HEK293 (cell line): ENCODE measurements around the gene SLC29A1.

Experiments used
- GLI4 ChIP-seq: fragments of 450-650 bp; formaldehyde crosslinking; IDR thresholded peaks from 2 replicates; pipeline ENCODE4 v1.5.1; 2016; ENCODE audit warnings: missing biosample characterization, missing genetic modification characterization
- GLIS2 ChIP-seq: fragments of 450-650 bp; formaldehyde crosslinking; IDR thresholded peaks from 2 replicates; pipeline ENCODE4 v1.5.1; 2016; ENCODE audit warnings: missing biosample characterization, missing genetic modification characterization
- KLF1 ChIP-seq: fragments of 450-650 bp; formaldehyde crosslinking; IDR thresholded peaks from 2 replicates; pipeline ENCODE4 v1.5.1; 2016; ENCODE audit warnings: missing biosample characterization, missing genetic modification characterization
- KLF7 ChIP-seq: fragments of 450-650 bp; formaldehyde crosslinking; IDR thresholded peaks from 2 replicates; pipeline ENCODE4 v1.5.1; 2016; ENCODE audit warnings: missing biosample characterization, missing genetic modification characterization, borderline replicate concordance
- PATZ1 ChIP-seq: fragments of 450-650 bp; formaldehyde crosslinking; IDR thresholded peaks from 2 replicates; pipeline ENCODE4 v1.5.1; 2016; ENCODE audit warnings: missing biosample characterization, missing genetic modification characterization
- WT1 ChIP-seq: fragments of 450-650 bp; formaldehyde crosslinking; IDR thresholded peaks from 2 replicates; pipeline ENCODE4 v1.5.1; 2016; ENCODE audit warnings: missing biosample characterization, missing genetic modification characterization
- YY2 ChIP-seq: fragments of 450-650 bp; formaldehyde crosslinking; IDR thresholded peaks from 2 replicates; pipeline ENCODE4 v1.5.1; 2016; ENCODE audit warnings: missing biosample characterization, missing genetic modification characterization
- ZBTB17 ChIP-seq: fragments of 450-650 bp; formaldehyde crosslinking; IDR thresholded peaks from 2 replicates; pipeline ENCODE4 v1.5.1; 2016; ENCODE audit warnings: missing biosample characterization, missing genetic modification characterization
- ZBTB21 ChIP-seq: fragments of 450-650 bp; formaldehyde crosslinking; IDR thresholded peaks from 2 replicates; pipeline ENCODE4 v1.5.1; 2017; ENCODE audit warnings: missing biosample characterization, missing genetic modification characterization
- ZFHX2 ChIP-seq: fragments of 450-650 bp; formaldehyde crosslinking; conservative IDR thresholded peaks from 2 replicates; pipeline ENCODE4 v1.5.1; 2016; ENCODE audit warnings: missing biosample characterization, missing genetic modification characterization
- ZIC2 ChIP-seq: fragments of 450-650 bp; formaldehyde crosslinking; IDR thresholded peaks from 2 replicates; pipeline ENCODE4 v1.5.1; 2016; ENCODE audit warnings: missing biosample characterization, missing genetic modification characterization
- ZNF114 ChIP-seq: fragments of 450-650 bp; formaldehyde crosslinking; IDR thresholded peaks from 2 replicates; pipeline ENCODE4 v1.5.0; 2017; ENCODE audit warnings: missing biosample characterization, missing genetic modification characterization
- ZNF248 ChIP-seq: fragments of 450-650 bp; formaldehyde crosslinking; IDR thresholded peaks from 2 replicates; pipeline ENCODE4 v1.5.1; 2017; ENCODE audit warnings: missing biosample characterization, missing genetic modification characterization
- ZNF324 ChIP-seq: fragments of 450-650 bp; formaldehyde crosslinking; IDR thresholded peaks from 2 replicates; pipeline ENCODE4 v1.5.1; 2016; ENCODE audit warnings: missing biosample characterization, missing genetic modification characterization
- ZNF341 ChIP-seq: fragments of 450-650 bp; formaldehyde crosslinking; IDR thresholded peaks from 2 replicates; pipeline ENCODE4; 2016; ENCODE audit warnings: low read depth, missing biosample characterization, missing genetic modification characterization
- ZNF423 ChIP-seq: fragments of 450-650 bp; formaldehyde crosslinking; IDR thresholded peaks from 2 replicates; pipeline ENCODE4 v1.5.1; 2016; ENCODE audit warnings: missing biosample characterization, missing genetic modification characterization
- ZNF561 ChIP-seq: fragments of 450-650 bp; IDR thresholded peaks from 2 replicates; pipeline ENCODE4 v1.5.1; 2018; ENCODE audit warnings: missing biosample characterization, missing genetic modification characterization, borderline replicate concordance
- ZNF600 ChIP-seq: fragments of 450-650 bp; formaldehyde crosslinking; IDR thresholded peaks from 2 replicates; pipeline ENCODE4 v1.5.1; 2016; ENCODE audit warnings: missing biosample characterization, missing genetic modification characterization
- ZNF629 ChIP-seq: fragments of 450-650 bp; formaldehyde crosslinking; IDR thresholded peaks from 2 replicates; pipeline ENCODE4 v1.5.1; 2017; ENCODE audit warnings: missing biosample characterization, missing genetic modification characterization
- ZNF658 ChIP-seq: fragments of 450-650 bp; formaldehyde crosslinking; IDR thresholded peaks from 2 replicates; pipeline ENCODE4; 2016; ENCODE audit warnings: missing biosample characterization, missing genetic modification characterization
- ZNF76 ChIP-seq: fragments of 450-650 bp; formaldehyde crosslinking; IDR thresholded peaks from 2 replicates; pipeline ENCODE4; 2016; ENCODE audit warnings: low read depth, missing biosample characterization, missing genetic modification characterization, borderline replicate concordance
- ZNF843 ChIP-seq: fragments of 450-650 bp; formaldehyde crosslinking; IDR thresholded peaks from 2 replicates; pipeline ENCODE4 v1.5.1; 2016; ENCODE audit warnings: missing biosample characterization, missing genetic modification characterization
- ZSCAN30 ChIP-seq: fragments of 450-650 bp; IDR thresholded peaks from 2 replicates; pipeline ENCODE4 v1.5.1; 2018; ENCODE audit warnings: missing biosample characterization, mild to moderate bottlenecking, missing genetic modification characterization, moderate library complexity
- TF ChIP-seq, protein P1 (sequence below): fragments of 450-650 bp; IDR thresholded peaks from 2 replicates; pipeline ENCODE4 v1.5.1; 2018; ENCODE audit warnings: missing biosample characterization, missing genetic modification characterization
- TF ChIP-seq, protein P2 (sequence below): fragments of 450-650 bp; formaldehyde crosslinking; IDR thresholded peaks from 2 replicates; pipeline ENCODE4 v1.5.1; 2016; ENCODE audit warnings: missing biosample characterization, missing genetic modification characterization
- TF ChIP-seq, protein P3 (sequence below): fragments of 450-650 bp; formaldehyde crosslinking; IDR thresholded peaks from 2 replicates; pipeline ENCODE4 v1.5.1; 2017; ENCODE audit warnings: missing biosample characterization, missing genetic modification characterization
- TF ChIP-seq, protein P4 (sequence below): fragments of 450-650 bp; formaldehyde crosslinking; conservative IDR thresholded peaks from 2 replicates; pipeline ENCODE4 v1.5.1; 2016; ENCODE audit warnings: low read depth, missing biosample characterization, missing genetic modification characterization

Gene SLC29A1

DNA sequence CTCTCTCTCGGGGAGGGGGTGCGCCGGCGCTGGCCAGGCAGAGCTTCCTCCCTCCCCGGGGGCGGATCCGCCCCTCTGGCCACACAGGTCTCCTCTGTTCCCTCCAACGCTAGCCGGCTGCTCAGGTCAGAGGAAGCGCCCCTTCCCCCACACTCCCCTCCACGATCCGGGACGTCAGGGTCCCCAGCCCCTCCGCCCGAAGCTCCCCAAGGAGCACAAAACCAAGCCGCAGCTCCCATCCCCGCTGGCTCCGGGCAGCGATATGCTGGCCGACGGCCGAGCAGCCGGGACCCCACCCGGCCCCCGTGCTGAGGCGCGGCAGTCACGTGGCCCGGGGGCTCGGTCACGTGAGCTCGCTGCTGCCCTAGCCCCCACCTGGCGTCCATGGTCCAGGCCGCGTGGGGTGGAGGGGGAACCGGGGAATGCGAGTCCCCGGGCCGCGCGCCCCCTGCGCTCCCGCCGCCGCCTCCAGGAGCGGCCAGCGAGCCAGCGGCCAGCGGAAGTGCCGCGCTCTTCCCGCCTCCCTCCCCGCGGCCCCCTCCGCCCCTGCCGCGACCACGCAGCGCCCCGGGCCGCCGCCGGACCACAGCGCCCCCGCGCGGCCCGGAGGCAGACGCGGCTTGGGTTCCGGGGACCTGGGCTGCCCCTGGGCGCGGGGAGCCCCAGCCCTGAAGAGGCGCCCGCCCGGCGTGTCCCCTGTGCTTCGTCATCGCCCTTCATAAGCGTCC lies 33.8 kb downstream of the SLC29A1 start, which contains the start of gene SLC35B2 (continued):
- TF ChIP-seq ZNF324 (tag by site-specific recombination) (peak; percentile 91), ZBTB17 (tag by site-specific recombination) (peak; percentile 90), KLF1 (tag by site-specific recombination) (peak; percentile 96), ZNF341 (tag by site-specific recombination) (peak; percentile 69), ZNF423 (tag by site-specific recombination) (peak; percentile 37), ZIC2 (peak; percentile 82), ZNF114 (tag by site-specific recombination) (no peak), GLIS2 (tag by site-specific recombination) (peak; percentile 98), ZNF248 (tag by site-specific recombination) (no peak), ZNF76 (tag by site-specific recombination) (peak; percentile 56; the same call in 1 of the 2 replicates), YY2 (tag by site-specific recombination) (peak; percentile 47; the same call in 1 of the 2 replicates), ZNF561 (tag by site-specific recombination) (peak; percentile 60; the same call in 1 of the 2 replicates), ZNF629 (tag by site-specific recombination) (peak; percentile 70), ZNF843 (peak; percentile 50; the same call in 1 of the 2 replicates), KLF7 (peak; percentile 97; the same call in 1 of the 2 replicates), ZBTB21 (tag by site-specific recombination) (peak; percentile 44; the same call in 1 of the 2 replicates), GLI4 (peak; percentile 43; the same call in 1 of the 2 replicates), ZSCAN30 (peak; percentile 94), ZNF658 (tag by site-specific recombination) (no peak), WT1 (tag by site-specific recombination) (peak; percentile 65), ZFHX2 (tag by site-specific recombination) (peak; percentile 80), PATZ1 (tag by site-specific recombination) (peak; percentile 99), ZNF600 (peak; percentile 79)
- TF ChIP-seq, protein P1, sequence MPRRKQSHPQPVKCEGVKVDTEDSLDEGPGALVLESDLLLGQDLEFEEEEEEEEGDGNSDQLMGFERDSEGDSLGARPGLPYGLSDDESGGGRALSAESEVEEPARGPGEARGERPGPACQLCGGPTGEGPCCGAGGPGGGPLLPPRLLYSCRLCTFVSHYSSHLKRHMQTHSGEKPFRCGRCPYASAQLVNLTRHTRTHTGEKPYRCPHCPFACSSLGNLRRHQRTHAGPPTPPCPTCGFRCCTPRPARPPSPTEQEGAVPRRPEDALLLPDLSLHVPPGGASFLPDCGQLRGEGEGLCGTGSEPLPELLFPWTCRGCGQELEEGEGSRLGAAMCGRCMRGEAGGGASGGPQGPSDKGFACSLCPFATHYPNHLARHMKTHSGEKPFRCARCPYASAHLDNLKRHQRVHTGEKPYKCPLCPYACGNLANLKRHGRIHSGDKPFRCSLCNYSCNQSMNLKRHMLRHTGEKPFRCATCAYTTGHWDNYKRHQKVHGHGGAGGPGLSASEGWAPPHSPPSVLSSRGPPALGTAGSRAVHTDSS (tag by site-specific recombination): no peak
- TF ChIP-seq, protein P2, sequence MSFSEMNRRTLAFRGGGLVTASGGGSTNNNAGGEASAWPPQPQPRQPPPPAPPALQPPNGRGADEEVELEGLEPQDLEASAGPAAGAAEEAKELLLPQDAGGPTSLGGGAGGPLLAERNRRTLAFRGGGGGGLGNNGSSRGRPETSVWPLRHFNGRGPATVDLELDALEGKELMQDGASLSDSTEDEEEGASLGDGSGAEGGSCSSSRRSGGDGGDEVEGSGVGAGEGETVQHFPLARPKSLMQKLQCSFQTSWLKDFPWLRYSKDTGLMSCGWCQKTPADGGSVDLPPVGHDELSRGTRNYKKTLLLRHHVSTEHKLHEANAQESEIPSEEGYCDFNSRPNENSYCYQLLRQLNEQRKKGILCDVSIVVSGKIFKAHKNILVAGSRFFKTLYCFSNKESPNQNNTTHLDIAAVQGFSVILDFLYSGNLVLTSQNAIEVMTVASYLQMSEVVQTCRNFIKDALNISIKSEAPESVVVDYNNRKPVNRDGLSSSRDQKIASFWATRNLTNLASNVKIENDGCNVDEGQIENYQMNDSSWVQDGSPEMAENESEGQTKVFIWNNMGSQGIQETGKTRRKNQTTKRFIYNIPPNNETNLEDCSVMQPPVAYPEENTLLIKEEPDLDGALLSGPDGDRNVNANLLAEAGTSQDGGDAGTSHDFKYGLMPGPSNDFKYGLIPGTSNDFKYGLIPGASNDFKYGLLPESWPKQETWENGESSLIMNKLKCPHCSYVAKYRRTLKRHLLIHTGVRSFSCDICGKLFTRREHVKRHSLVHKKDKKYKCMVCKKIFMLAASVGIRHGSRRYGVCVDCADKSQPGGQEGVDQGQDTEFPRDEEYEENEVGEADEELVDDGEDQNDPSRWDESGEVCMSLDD: peak; percentile 95
- TF ChIP-seq, protein P3, sequence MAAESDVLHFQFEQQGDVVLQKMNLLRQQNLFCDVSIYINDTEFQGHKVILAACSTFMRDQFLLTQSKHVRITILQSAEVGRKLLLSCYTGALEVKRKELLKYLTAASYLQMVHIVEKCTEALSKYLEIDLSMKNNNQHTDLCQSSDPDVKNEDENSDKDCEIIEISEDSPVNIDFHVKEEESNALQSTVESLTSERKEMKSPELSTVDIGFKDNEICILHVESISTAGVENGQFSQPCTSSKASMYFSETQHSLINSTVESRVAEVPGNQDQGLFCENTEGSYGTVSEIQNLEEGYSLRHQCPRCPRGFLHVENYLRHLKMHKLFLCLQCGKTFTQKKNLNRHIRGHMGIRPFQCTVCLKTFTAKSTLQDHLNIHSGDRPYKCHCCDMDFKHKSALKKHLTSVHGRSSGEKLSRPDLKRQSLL (tag by site-specific recombination): no peak
- TF ChIP-seq, protein P4, sequence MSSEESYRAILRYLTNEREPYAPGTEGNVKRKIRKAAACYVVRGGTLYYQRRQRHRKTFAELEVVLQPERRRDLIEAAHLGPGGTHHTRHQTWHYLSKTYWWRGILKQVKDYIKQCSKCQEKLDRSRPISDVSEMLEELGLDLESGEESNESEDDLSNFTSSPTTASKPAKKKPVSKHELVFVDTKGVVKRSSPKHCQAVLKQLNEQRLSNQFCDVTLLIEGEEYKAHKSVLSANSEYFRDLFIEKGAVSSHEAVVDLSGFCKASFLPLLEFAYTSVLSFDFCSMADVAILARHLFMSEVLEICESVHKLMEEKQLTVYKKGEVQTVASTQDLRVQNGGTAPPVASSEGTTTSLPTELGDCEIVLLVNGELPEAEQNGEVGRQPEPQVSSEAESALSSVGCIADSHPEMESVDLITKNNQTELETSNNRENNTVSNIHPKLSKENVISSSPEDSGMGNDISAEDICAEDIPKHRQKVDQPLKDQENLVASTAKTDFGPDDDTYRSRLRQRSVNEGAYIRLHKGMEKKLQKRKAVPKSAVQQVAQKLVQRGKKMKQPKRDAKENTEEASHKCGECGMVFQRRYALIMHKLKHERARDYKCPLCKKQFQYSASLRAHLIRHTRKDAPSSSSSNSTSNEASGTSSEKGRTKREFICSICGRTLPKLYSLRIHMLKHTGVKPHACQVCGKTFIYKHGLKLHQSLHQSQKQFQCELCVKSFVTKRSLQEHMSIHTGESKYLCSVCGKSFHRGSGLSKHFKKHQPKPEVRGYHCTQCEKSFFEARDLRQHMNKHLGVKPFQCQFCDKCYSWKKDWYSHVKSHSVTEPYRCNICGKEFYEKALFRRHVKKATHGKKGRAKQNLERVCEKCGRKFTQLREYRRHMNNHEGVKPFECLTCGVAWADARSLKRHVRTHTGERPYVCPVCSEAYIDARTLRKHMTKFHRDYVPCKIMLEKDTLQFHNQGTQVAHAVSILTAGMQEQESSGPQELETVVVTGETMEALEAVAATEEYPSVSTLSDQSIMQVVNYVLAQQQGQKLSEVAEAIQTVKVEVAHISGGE (tag by site-specific recombination): peak; percentile 43; the same call in 1 of the 2 replicates
